ENCODE data around the gene ZNF70. TPM values are rescaled to one million over a fixed set of nuclear protein-coding genes. Genes with fewer than 3 reads are reported as not detected.
A peak's percentile ranks its signal among the peaks of the same experiment; 100 is the strongest.

Gene ZNF70
- total and polyA plus RNA-seq, 2 of the 13 experiments (the other 11 are each of a cell fraction or from before 2014, with no cell fraction given): 0.62 to 3.6 TPM

- no peak for TF ChIP-seq MLLT10 (CRISPR knock-in tag; IDR thresholded peaks at IDR 0.05)
- no peak for TF ChIP-seq ZBTB1 (CRISPR knock-in tag; IDR thresholded peaks at IDR 0.05; ENCODE audit: borderline replicate concordance)
- TF ChIP-seq HIVEP1 (CRISPR knock-in tag; IDR thresholded peaks at IDR 0.05): peak; percentile 90
- TF ChIP-seq MEIS1 (CRISPR knock-in tag; IDR thresholded peaks at IDR 0.05; ENCODE audit: borderline replicate concordance): peak; percentile 81
- TF ChIP-seq POLR2AphosphoS5 (IDR thresholded peaks at IDR 0.05; ENCODE audit: low read depth, low read length): peak; percentile 78
- TF ChIP-seq SAFB2 (CRISPR knock-in tag; IDR thresholded peaks at IDR 0.05; ENCODE audit: borderline replicate concordance, low read depth): peak; percentile 56; the same call in 1 of the 2 replicates
- no peak for TF ChIP-seq PLRG1 (conservative IDR thresholded peaks at IDR 0.05)
- TF ChIP-seq MBNL3 (CRISPR knock-in tag; conservative IDR thresholded peaks at IDR 0.05): no peak
- no peak for TF ChIP-seq ZNF619 (CRISPR knock-in tag; IDR thresholded peaks at IDR 0.05)
- TF ChIP-seq SRF (IDR thresholded peaks at IDR 0.05; ENCODE audit: low read depth, low read length): no peak
- peak; percentile 75; the same call in 1 of the 2 replicates for TF ChIP-seq ZNF780A (CRISPR knock-in tag; IDR thresholded peaks at IDR 0.05)
- TF ChIP-seq CEBPG (CRISPR knock-in tag; IDR thresholded peaks at IDR 0.05): peak; percentile 68
- TF ChIP-seq TBX3 (IDR thresholded peaks at IDR 0.05; ENCODE audit: borderline replicate concordance): no peak
- TF ChIP-seq, protein P1, sequence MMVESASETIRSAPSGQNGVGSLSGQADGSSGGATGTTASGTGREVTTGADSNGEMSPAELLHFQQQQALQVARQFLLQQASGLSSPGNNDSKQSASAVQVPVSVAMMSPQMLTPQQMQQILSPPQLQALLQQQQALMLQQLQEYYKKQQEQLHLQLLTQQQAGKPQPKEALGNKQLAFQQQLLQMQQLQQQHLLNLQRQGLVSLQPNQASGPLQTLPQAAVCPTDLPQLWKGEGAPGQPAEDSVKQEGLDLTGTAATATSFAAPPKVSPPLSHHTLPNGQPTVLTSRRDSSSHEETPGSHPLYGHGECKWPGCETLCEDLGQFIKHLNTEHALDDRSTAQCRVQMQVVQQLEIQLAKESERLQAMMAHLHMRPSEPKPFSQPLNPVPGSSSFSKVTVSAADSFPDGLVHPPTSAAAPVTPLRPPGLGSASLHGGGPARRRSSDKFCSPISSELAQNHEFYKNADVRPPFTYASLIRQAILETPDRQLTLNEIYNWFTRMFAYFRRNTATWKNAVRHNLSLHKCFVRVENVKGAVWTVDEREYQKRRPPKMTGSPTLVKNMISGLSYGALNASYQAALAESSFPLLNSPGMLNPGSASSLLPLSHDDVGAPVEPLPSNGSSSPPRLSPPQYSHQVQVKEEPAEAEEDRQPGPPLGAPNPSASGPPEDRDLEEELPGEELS (CRISPR knock-in tag; IDR thresholded peaks at IDR 0.05): peak; percentile 74
- peak; percentile 25 for TF ChIP-seq HNF4A (CRISPR knock-in tag; IDR thresholded peaks at IDR 0.05)
- TF ChIP-seq, protein P2, sequence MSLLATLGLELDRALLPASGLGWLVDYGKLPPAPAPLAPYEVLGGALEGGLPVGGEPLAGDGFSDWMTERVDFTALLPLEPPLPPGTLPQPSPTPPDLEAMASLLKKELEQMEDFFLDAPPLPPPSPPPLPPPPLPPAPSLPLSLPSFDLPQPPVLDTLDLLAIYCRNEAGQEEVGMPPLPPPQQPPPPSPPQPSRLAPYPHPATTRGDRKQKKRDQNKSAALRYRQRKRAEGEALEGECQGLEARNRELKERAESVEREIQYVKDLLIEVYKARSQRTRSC (CRISPR knock-in tag; IDR thresholded peaks at IDR 0.05; ENCODE audit: low read depth): no peak
- TF ChIP-seq MBD4 (IDR thresholded peaks at IDR 0.05; ENCODE audit: borderline replicate concordance, low read length): no peak
- TF ChIP-seq MYNN (CRISPR knock-in tag; IDR thresholded peaks at IDR 0.05; ENCODE audit: low read depth): 0 out of 2 replicates have a peak, but pooled peaks have one; percentile 58
- TF ChIP-seq ATM (IDR thresholded peaks at IDR 0.05; ENCODE audit: borderline replicate concordance): no peak
- TF ChIP-seq SPEN (CRISPR knock-in tag; IDR thresholded peaks at IDR 0.05; ENCODE audit: low read depth): peak; percentile 73; the same call in 1 of the 2 replicates
- no peak for TF ChIP-seq PAF1 (CRISPR knock-in tag; IDR thresholded peaks at IDR 0.05)
- peak; percentile 56; the same call in 1 of the 2 replicates for TF ChIP-seq ZNF576 (CRISPR knock-in tag; IDR thresholded peaks at IDR 0.05)
- peak; percentile 74; the same call in 1 of the 2 replicates for TF ChIP-seq ZKSCAN8 (CRISPR knock-in tag; IDR thresholded peaks at IDR 0.05; ENCODE audit: borderline replicate concordance)
- TF ChIP-seq ZNF800 (CRISPR knock-in tag; IDR thresholded peaks at IDR 0.05): no peak
- no peak for TF ChIP-seq RBM22 (optimal IDR thresholded peaks at IDR 0.05; ENCODE audit: low read length)
- TF ChIP-seq GLI4 (CRISPR knock-in tag; IDR thresholded peaks at IDR 0.05; ENCODE audit: borderline replicate concordance): no peak
These were observed 33.8 kb downstream of the ZNF70 start (continued) for GRCh38 chr22:23716811-23717801.
